GM21367 (cell line): Measurements from ENCODE around the gene PGC.

Experiments used
- ATAC-seq: cut with Tn5 transposase; IDR thresholded peaks from one replicate; pipeline ENCODE4 v1.9.1; 2021; ENCODE audit not compliant: unreplicated experiment

Gene PGC

GRCh38 chr6:41702089-41702745, 45.0 kb downstream of the PGC start:
- no peak for ATAC-seq

- ATAC-seq = no peak
Observed at GRCh38 chr6:41700463-41701347, 46.5 kb downstream of the PGC start.

GRCh38 chr6:41699063-41699462, 48.1 kb downstream of the PGC start:
- ATAC-seq = no peak

DNA sequence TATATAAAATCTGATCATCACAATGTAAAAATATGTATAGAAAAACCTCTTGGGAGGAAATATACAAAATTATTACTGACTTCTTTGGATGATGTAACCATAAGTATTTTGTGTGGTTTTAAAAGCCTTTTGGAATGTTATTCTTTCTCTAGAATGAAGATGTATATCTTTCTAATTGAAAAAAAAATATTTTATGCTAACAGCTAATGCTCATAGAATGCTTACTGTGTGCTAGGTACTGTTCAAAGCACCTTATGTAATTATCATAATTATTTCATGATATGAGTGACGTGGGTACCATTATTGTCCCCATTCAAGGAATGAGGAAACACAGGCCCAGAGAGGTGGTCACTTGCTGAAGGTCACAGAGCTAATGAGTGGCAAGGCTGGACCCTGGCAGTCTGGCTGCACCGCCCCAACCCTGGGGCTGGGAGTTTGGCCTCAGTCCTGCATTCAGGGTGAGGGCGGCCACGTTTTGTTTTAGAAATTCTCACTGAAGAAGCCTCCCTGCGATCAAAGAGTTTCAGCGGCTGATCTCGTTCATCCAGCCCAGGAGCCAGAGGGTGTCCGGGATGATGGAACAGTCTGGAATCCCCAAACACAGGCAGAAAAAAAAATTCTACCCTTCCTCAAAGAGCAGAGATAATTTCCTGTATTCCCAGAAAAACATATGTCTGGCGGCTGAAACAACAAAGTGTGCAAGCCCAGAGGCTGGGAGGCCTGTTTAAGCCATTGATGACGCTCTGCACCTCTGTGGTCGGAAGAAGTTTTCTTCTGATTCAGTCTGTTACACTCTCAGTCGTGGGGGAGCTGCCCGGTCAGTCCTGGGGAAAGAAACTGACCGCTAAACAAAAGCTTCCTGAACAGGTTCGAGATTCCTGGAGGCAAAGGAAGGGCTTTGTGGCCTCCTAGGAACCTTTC, 49.1 kb downstream of the PGC start:
- ATAC-seq = no peak

DNA sequence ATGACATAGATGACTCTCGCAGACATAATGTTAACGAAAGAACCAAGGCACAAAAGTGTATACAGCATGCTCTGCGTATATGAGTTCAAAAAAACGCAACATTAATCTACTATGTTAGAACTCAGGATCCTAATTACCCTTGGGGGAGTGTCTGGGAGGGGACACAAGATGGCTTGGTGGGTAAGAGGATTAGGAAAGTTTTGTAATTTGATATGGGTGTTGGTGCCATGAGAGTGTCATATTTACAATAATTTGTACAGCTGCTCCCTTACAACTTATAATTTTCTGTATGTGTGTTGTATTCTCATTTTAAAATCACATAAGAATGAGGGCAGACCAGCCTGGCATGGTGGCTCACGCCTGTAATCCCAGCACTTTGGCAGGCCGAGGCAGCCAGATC, 50.4 kb downstream of the PGC start:
- no peak for ATAC-seq

DNA sequence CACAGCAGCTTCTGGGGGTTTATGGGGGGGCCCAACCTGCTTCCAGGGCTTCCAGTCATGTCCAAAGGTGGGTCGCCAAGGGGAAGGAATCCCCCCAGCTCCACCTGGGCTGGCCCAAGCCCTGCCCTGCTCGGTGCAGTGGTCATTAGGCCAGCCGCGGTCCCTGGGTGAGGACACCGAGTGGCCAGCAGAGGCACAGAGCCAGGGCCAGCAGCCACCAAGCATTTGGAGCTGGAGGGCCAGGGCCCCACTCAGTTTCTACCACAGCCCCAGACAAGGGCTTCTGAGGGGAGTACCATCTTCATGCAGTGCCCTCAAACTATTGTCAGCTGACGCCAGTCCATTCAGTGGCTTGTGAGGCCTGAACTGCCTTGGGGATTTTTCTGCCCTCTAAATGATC, 51.4 kb downstream of the PGC start:
- no peak for ATAC-seq

GRCh38 chr6:41694815-41695526, 52.2 kb downstream of the PGC start:
- no peak for ATAC-seq

DNA sequence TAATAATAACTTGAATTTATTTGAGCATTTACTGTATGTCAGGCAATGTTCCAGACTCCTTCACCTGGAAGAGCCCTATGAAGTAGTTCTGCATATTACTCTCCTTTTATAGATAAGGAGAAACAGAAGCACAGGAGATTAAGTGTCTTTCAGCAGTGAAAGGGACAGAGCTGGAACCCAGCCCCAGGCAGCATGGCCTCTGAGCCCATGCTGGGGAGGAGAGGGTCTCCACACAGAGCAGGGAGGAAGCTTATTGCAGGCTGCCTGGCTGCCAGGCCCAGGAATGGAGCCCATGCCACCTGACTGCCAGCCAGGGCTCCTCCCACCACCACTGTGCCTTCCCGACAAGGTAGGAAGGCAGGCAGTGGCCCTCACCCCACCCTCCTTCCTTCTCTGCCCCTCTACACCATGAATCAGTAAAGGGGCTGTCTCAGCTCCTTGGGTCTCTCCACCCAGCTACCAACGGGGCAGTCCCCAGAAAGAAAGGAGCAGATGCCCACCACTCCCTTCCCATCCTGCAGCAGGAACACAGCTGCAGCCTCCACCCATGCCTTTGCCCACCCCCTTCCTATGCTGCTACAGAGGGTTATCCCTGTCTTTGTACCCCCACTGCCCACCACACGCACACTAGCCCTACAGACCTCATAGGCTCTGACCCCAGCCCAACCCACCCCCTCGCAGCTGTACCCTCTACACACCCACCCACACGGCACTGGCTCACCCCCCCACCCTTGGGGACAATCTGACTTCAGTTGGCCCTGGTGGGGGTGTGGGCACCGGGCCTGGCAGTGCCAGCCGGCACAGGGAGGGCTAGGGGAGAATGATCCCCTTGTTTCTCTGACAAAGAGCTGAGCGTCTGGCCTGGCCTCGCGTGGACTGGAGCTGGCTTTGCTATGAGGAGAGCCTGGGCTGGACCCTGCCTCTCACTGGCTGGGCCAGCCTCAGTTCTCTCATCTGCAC, 53.6 kb downstream of the PGC start:
- ATAC-seq = no peak

- ATAC-seq = no peak
Observed at GRCh38 chr6:41692730-41693129, 54.5 kb downstream of the PGC start.

GRCh38 chr6:41692080-41692675, 55.0 kb downstream of the PGC start:
- no peak for ATAC-seq

DNA sequence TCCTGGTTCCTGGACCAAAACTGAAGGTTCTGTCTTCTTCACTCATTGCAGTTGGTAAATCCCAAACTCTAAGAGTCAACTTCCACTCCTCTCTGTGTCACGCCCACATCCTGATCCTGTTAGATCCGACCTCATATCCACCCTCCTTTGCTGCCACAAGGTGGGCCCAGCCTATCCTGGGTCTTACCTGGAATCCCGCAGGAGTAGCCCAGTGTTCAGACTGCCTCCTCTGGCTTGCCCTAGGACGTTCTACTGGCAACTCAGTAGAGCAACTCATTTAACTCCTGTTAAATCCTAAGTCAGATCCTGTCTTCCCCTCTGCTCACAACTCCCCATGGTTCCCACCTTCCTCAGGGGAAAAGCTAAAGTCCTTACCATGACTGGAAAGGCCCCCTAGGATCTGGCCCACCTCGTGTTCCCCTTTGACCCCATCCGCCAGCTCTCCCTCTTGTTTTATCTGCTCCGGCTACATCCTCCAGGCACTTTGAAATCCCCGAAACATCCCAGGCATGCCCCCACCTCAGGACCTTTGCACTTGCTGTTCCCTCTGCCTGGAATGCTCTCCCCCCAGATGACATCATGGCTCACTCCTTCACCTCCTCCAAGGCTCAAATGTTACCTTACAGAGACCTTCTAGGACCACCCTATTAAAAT, 55.6 kb downstream of the PGC start:
- ATAC-seq = no peak

- no peak for ATAC-seq
Observed at GRCh38 chr6:41690541-41691330, 56.5 kb downstream of the PGC start.

GRCh38 chr6:41689171-41690008, 57.8 kb downstream of the PGC start:
- ATAC-seq = no peak

GRCh38 chr6:41688256-41688965, 58.8 kb downstream of the PGC start:
- ATAC-seq = no peak

DNA sequence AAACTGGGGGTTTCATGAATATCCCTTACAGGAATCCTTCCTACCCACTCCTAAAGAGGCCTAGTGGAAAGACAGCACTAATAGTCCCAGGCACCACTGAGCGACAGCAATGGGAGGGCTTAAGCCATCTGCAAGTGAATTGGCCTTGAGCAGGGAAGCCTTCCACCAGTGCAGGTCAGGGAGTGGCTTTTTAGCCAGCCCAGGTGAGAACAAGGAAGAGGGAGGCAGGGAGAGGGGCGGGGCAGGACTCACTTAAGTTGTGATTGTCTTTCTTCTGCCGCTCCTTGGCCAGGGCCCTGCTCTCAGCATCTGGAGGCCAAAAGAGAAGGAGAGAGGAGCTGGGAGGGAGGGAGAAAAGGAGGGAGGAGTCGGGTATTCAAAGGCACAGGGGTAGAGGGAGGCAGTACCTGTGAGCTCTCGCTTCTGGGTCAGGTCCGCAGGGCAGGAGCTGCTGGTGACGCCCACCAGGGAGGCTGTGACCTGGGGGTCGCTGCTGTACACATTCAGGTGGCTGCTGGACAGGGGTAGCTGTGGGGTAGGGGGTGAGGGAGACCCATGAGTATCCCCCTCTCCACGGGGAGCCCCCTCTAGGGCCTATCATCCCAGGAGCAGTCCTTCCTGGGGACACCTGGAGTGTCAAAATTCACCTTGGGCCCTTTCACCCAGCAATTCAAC, 59.6 kb downstream of the PGC start:
- no peak for ATAC-seq
